HL-60 (cell line): ENCODE measurements around the gene FOS.

Experiments used
- GABPA ChIP-seq: IDR thresholded peaks from 2 replicates; pipeline ENCODE4 v1.6.1; 2012; ENCODE audit warnings: low read depth
- POLR2AphosphoS5 ChIP-seq: IDR thresholded peaks from 2 replicates; pipeline ENCODE4 v1.6.1; 2012; ENCODE audit warnings: low read depth
- TF ChIP-seq, protein P1 (sequence below): IDR thresholded peaks from one replicate; pipeline ENCODE4 v1.5.1; 2011; ENCODE audit warnings: low read length, control low read depth, inconsistent platforms; ENCODE audit not compliant: insufficient read depth
- TF ChIP-seq, protein P2 (sequence below): IDR thresholded peaks from 2 replicates; pipeline ENCODE4 v1.6.1; 2012; ENCODE audit warnings: low read depth; ENCODE audit not compliant: insufficient replicate concordance

DNA sequence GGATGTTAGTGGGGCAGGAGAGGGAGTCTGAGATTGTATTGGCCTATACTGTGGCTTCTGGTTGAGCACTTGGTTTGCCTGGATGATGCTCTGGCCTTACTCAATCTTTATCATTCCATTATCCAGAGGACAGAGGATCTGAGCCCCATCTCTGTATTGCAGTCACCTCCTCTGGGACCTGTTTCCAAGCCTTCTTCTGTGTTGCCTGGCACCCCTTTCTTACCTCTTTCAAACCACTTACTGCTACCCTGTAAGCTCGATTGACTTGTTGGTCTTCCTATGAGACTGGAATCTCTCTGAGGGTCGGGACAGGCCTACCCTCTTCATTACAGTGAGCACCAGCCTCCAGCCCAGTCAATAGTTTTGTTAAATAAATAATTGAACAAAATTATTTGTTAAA is 3.0 kb upstream of the FOS start:
- TF ChIP-seq, protein P1, sequence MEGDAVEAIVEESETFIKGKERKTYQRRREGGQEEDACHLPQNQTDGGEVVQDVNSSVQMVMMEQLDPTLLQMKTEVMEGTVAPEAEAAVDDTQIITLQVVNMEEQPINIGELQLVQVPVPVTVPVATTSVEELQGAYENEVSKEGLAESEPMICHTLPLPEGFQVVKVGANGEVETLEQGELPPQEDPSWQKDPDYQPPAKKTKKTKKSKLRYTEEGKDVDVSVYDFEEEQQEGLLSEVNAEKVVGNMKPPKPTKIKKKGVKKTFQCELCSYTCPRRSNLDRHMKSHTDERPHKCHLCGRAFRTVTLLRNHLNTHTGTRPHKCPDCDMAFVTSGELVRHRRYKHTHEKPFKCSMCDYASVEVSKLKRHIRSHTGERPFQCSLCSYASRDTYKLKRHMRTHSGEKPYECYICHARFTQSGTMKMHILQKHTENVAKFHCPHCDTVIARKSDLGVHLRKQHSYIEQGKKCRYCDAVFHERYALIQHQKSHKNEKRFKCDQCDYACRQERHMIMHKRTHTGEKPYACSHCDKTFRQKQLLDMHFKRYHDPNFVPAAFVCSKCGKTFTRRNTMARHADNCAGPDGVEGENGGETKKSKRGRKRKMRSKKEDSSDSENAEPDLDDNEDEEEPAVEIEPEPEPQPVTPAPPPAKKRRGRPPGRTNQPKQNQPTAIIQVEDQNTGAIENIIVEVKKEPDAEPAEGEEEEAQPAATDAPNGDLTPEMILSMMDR, result no peak
- no peak for TF ChIP-seq POLR2AphosphoS5
- TF ChIP-seq, protein P2, sequence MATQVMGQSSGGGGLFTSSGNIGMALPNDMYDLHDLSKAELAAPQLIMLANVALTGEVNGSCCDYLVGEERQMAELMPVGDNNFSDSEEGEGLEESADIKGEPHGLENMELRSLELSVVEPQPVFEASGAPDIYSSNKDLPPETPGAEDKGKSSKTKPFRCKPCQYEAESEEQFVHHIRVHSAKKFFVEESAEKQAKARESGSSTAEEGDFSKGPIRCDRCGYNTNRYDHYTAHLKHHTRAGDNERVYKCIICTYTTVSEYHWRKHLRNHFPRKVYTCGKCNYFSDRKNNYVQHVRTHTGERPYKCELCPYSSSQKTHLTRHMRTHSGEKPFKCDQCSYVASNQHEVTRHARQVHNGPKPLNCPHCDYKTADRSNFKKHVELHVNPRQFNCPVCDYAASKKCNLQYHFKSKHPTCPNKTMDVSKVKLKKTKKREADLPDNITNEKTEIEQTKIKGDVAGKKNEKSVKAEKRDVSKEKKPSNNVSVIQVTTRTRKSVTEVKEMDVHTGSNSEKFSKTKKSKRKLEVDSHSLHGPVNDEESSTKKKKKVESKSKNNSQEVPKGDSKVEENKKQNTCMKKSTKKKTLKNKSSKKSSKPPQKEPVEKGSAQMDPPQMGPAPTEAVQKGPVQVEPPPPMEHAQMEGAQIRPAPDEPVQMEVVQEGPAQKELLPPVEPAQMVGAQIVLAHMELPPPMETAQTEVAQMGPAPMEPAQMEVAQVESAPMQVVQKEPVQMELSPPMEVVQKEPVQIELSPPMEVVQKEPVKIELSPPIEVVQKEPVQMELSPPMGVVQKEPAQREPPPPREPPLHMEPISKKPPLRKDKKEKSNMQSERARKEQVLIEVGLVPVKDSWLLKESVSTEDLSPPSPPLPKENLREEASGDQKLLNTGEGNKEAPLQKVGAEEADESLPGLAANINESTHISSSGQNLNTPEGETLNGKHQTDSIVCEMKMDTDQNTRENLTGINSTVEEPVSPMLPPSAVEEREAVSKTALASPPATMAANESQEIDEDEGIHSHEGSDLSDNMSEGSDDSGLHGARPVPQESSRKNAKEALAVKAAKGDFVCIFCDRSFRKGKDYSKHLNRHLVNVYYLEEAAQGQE, result no peak
- no peak for TF ChIP-seq GABPA
